Endodermal cell (in vitro differentiated cells): ENCODE results near the gene TRPV6. TPM values are rescaled to one million over a fixed set of nuclear protein-coding genes. Genes with fewer than 3 reads are reported as not detected.

ENCODE experiments used
- DNase-seq: peaks from one replicate; pipeline ENCODE4 v3.0.0-alpha.2; 2017
- H3K27ac ChIP-seq: 2 replicates; pipeline ENCODE4 v1.5.1; 2013; ENCODE audit warnings: mild to moderate bottlenecking, low read depth, low read length, moderate library complexity
- H3K27me3 ChIP-seq: 2 replicates; pipeline ENCODE4 v1.6.1; 2013; ENCODE audit warnings: mild to moderate bottlenecking, low read length, moderate library complexity; ENCODE audit not compliant: insufficient read depth, control insufficient read depth, poor library complexity, severe bottlenecking
- H3K36me3 ChIP-seq: 2 replicates; pipeline ENCODE4 v1.7.0; 2013; ENCODE audit warnings: mild to moderate bottlenecking, low read length, moderate library complexity; ENCODE audit not compliant: control insufficient read depth, insufficient read depth
- H3K4me1 ChIP-seq: one replicate; pipeline ENCODE4 v1.7.0; 2013; ENCODE audit warnings: low read length; ENCODE audit not compliant: control insufficient read depth, insufficient read depth
- H3K4me3 ChIP-seq: 2 replicates; pipeline ENCODE4 v1.5.1; 2013; ENCODE audit warnings: mild to moderate bottlenecking, low read length, moderate library complexity
- H3K9ac ChIP-seq: 2 replicates; pipeline ENCODE4 v1.6.1; 2013; ENCODE audit warnings: mild to moderate bottlenecking, low read length, moderate library complexity; ENCODE audit not compliant: poor library complexity, severe bottlenecking; ENCODE audit errors: extremely low read depth
- H3K9me3 ChIP-seq: 2 replicates; pipeline ENCODE4 v1.6.1; 2013; ENCODE audit warnings: mild to moderate bottlenecking, low read length, moderate library complexity; ENCODE audit not compliant: control insufficient read depth
- H3K27ac Mint-ChIP-seq: 2 replicates; pipeline ENCODE4 v1.8.0; 2020; ENCODE audit warnings: mixed read lengths
- H3K27me3 Mint-ChIP-seq: 2 replicates; pipeline ENCODE4 v1.8.0; 2021; ENCODE audit warnings: mild to moderate bottlenecking, mixed read lengths; ENCODE audit not compliant: insufficient read depth
- H3K36me3 Mint-ChIP-seq: 2 replicates; pipeline ENCODE4 v1.8.0; 2020; ENCODE audit warnings: low read depth, mixed read lengths
- H3K4me1 Mint-ChIP-seq: 2 replicates; pipeline ENCODE4 v1.8.0; 2020; ENCODE audit warnings: mixed read lengths
- H3K4me3 Mint-ChIP-seq: 2 replicates; pipeline ENCODE4 v1.8.0; 2020; ENCODE audit warnings: mild to moderate bottlenecking, moderate library complexity, mixed read lengths
- H3K9me3 Mint-ChIP-seq: 2 replicates; pipeline ENCODE4 v1.8.0; 2020; ENCODE audit warnings: mild to moderate bottlenecking, mixed read lengths
- CTCF ChIP-seq: fragments of 200-600 bp; sonication (generic); conservative IDR thresholded peaks from 2 replicates; pipeline ENCODE4 v1.5.0; 2021; ENCODE audit warnings: antibody characterized with exemption, mild to moderate bottlenecking
- WGBS, 2 experiments: methylation state at CpG; one replicate each; pipeline versions ENCODE4 v1.1.5 to v1.1.7; 2013; ENCODE audit warnings: missing lambda C conversion rate in 2 of 2, mixed read lengths in 1 of 2; ENCODE audit not compliant: insufficient coverage in 1 of 2, insufficient read length in 1 of 2; 5-methylcytosine and 5-hydroxymethylcytosine counted together
- total RNA-seq, 2 donors: library from RNA; stranded (reverse); fragmentation: NEBNext Ultra II Directional in 1 of 2; extraction: Animal tissue kit (Norgen Biotek cat#: 25700) in 1 of 2; gene quantifications; 2 replicates in 1 of 2; 3 replicates in 1 of 2; pipeline ENCODE4 v1.2.1, GENCODE V29; 2021

TRPV6 gene
- total RNA-seq, 2 donors from 2014 or later: 2.7 to 4.1 TPM

DNA sequence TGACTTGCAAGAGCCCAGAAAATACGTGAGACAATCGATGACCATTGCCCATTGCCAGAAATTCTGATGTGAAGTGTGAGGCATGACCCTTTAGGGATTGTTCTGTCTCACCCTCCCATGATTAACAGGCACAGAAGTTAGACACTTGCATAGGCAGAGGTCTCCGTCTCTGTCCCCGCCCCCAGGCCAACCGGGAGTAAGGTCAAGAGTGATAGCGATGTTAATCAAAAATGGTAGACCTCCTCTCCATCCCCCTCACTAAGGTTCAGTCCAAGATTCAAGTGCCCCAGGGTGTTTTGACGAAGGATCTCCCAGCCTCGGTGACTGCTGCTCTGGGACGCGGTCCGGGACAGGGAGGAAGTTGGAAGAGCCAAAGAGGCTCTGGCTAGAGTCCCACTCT lies 22.7 kb upstream of the TRPV6 start:
- Histone ChIP-seq H3K4me3 (no peak overlapping the region), H3K27ac (no peak overlapping the region), H3K9me3 (peaks cover 41% of the 10 kb centered on the region), H3K4me1 (no peaks in the 10 kb centered on the region), H3K9ac (no peak overlapping the region), H3K27me3 (no peaks in the 10 kb centered on the region), H3K36me3 (no peaks in the 10 kb centered on the region)
- Mint-ChIP-seq H3K4me1 (peaks cover 2% of the 10 kb centered on the region), H3K4me3 (no peak overlapping the region), H3K27me3 (peaks cover 12% of the 10 kb centered on the region), H3K9me3 (peaks cover 34% of the 10 kb centered on the region), H3K36me3 (no peaks in the 10 kb centered on the region), H3K27ac (no peak overlapping the region)
- no peak for TF ChIP-seq CTCF
- DNase-seq: peak; percentile 19
- WGBS, 2 experiments: 95 to 98% methylated on average over 10 to 11 of the region's 11 CpGs

DNA sequence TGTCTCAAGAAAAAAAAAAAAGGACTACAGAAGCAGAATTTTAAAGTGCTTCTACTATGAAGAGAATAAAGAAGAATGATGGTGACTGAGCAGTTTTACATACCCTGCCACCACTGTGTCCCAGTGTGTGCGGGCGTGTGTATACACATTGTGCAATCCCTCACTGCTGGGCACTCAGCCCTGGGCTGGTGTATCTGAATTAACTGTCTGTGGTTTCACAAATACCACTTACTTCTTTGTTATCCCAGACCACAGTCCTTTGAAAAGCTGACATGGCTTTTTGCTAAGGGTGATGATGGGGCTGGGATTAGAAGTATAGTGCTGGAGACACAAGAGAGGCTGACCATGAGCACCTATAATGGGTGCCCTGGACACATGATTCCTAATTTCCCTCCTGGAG lies 21.1 kb upstream of the TRPV6 start:
- Histone ChIP-seq H3K9ac (no peak overlapping the region), H3K27ac (no peak overlapping the region), H3K4me1 (no peaks in the 10 kb centered on the region), H3K4me3 (no peak overlapping the region), H3K9me3 (peaks cover 52% of the 10 kb centered on the region), H3K27me3 (no peaks in the 10 kb centered on the region), H3K36me3 (no peaks in the 10 kb centered on the region)
- no peak for TF ChIP-seq CTCF
- 92 to 96% methylated on average over 2 of the region's 2 CpGs for WGBS, 2 experiments
- H3K9me3 Mint-ChIP-seq: peaks cover 46% of the 10 kb centered on the region
- no peaks in the 10 kb centered on the region for H3K36me3 Mint-ChIP-seq
- peaks cover 15% of the 10 kb centered on the region for H3K27me3 Mint-ChIP-seq
- DNase-seq: peak; percentile 6
- H3K4me1 Mint-ChIP-seq: peaks cover 9% of the 10 kb centered on the region
- H3K4me3 Mint-ChIP-seq: no peak overlapping the region
- no peak overlapping the region for H3K27ac Mint-ChIP-seq

DNA sequence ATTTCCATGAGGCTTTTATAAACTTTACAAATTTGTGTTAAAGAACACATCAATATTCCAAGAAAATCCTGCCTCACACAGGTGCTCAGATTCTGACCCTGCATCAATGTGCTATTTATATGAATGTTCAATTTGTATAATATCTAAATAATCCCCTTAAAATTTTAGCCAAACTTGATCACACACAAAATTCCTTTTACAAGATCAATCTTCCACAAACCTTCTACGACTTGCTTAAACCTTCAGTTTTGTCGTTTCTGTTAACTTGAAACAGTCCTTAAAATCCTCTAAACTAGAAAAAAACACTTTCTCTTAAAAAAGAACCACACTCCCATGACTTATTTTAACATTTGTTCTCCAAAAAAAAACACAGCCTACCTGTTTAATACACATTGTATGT lies 20.2 kb upstream of the TRPV6 start:
- Histone ChIP-seq H3K27ac (no peak overlapping the region), H3K4me3 (no peak overlapping the region), H3K36me3 (no peaks in the 10 kb centered on the region), H3K27me3 (no peaks in the 10 kb centered on the region), H3K9me3 (peaks cover 52% of the 10 kb centered on the region), H3K9ac (no peak overlapping the region), H3K4me1 (no peaks in the 10 kb centered on the region)
- Mint-ChIP-seq H3K4me1 (peaks cover 14% of the 10 kb centered on the region), H3K27ac (no peak overlapping the region), H3K4me3 (no peak overlapping the region), H3K27me3 (peaks cover 11% of the 10 kb centered on the region), H3K36me3 (no peaks in the 10 kb centered on the region), H3K9me3 (peaks cover 46% of the 10 kb centered on the region)
- 75 to 80% methylated on average over 2 of the region's 2 CpGs for WGBS, 2 experiments
- no peak for DNase-seq
- no peak for TF ChIP-seq CTCF
